Stimulated activated CD8-positive, alpha-beta memory T cell treated with anti-CD3 and anti-CD28 coated beads, Interleukin-7, amount 100 ng/mL, for 1 hour (primary cell): ENCODE data around the gene DRGX.

Experiments used
- DNase-seq, 2 donors: peaks; one replicate each; pipeline ENCODE4 v3.0.0-alpha.2; 2020; ENCODE audit warnings: low read depth in 2 of 2

The DRGX gene

DNA sequence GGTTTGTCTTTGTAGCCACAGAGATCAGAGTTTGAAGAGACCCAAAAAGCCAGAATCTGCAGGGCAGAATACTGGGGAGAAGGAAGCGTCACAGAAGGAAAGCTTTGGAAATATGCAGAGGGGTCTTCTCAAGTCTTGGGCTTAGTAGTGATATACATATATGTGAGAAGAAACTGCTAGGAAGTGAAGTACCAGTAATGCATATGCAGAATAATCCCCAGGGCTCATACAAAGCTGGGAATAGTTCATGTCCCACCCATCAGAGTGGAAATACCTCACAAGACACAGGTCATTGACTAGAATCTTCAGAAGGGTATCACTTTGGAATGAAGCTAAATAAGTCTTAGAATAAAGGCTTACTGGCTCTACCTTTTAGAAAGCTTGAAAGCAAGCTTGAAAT lies 57.3 kb downstream of the DRGX start:
- DNase-seq = no peak

DNA sequence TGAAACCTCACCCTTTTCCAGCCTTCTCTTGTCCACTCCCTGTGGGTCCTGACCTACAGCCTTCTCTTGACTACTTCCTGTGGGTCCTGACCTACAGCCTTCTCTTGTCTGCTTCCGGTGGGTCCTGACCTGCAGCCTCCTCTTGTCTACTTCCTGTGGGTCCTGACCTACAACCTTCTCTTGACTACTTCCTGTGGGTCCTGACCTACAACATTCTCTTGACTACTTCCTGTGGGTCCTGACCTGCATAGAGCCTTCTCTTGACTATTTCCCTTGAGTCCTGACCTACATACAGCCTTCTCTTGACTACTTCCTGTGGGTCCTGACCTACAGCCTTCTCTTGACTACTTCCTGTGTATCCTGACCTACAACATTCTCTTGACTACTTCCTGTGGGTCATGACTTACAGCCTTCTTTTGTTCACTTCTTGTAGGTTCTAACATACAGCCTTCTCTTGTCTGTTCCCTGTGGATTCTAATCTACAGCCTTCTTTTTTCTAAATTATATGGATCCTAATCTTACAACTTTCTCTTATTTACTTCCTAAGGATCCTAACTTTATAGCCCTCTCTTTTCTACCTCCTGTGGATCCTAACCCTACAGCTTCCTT lies 60.4 kb downstream of the DRGX start:
- DNase-seq = no peak

DNA sequence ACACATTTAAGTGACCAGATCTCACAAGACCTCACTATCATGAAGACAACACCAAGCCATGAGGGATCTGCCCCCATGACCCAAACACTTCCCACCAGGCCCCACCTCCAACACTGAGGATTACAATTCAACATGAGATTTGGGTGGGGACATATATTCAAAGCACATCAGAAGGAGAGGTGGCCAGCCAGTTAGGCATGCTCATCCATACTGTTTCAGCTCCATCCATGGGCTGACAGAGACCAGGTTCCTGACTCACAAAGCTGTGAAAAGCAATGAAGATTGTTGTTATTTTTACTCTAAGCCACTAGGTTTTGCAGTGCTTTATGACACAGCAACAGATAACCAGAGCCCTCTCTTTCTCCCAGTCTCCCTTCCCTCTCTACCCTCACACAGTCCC lies 60.9 kb downstream of the DRGX start:
- DNase-seq = no peak

DNA sequence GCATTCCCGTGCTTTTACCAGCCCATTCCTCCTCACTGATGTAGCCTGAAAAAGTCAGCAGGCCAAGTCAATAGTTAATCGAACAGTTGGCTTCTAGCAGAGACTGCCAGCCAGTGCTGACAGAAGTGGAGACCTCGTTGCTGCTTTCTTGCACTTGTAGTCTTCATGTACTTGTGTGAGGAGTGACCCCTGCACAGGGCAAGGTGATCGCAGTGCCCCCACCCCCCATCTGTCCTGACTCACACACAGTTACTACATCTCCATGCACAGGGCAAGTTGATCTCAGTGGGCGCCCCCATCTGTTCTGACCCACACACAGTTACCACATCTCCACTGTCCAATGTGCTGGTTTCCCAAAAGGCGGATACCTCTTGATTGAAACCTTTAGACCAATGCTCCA lies 62.7 kb downstream of the DRGX start:
- DNase-seq = no peak

DNA sequence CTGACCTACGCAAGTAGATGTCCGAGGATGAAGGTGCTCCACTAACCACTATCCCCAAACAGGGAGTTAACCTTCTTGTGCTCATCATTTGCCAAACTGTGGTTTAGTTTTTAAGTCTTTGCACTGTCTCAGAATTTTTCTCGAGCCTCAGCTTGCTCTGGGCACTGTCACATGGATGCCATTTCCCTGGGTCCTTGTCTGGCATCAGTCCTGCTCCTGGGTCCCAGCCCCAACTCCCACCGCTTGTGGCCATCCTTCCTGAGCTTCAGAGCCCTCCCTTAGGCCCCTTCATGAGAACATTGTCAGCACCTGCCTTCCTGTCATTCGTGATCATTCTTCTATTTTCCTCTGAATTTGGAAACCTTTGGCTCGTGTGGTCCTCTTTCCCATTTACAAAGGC lies 63.1 kb downstream of the DRGX start:
- DNase-seq = no peak

DNA sequence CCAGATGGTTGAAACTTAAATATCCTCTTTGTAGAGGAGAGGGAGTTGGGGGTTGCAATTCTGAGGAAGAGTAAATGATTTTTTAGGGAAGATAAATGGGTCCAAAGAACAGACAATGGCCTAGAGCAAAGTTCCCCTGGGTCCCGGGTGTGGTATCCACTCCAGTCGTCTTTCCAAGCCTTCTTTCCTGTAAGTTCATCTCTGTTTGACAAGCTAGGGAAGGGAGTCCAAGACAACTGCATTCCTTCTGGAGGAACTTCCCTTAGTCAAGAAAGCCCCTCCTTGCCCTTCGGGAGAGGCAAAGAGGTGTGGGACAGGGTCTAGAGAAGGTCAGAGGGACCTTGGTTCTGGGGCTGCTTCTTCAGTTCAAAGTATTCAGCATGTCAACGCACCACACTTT lies 63.6 kb downstream of the DRGX start:
- DNase-seq = no peak

DNA sequence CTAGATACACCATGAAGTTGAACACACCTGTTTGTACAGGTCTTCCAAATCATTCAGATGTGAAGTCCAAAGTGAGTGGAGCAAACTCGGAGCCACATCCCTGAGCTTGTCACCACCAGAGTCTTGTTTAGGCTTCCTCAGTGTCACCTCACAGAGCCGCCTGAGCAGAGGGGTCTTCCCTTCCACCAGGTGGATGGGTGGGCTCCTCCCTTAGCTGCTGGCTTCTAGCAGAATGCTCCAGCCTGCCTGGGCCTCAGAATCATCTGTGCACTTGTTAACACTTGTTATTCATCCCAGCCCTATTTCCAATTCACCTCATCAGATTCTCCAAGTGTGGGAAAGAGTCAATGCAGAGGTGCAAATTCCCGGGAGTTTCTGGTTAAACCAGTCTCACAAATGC lies 64.5 kb downstream of the DRGX start:
- DNase-seq = no peak

DNA sequence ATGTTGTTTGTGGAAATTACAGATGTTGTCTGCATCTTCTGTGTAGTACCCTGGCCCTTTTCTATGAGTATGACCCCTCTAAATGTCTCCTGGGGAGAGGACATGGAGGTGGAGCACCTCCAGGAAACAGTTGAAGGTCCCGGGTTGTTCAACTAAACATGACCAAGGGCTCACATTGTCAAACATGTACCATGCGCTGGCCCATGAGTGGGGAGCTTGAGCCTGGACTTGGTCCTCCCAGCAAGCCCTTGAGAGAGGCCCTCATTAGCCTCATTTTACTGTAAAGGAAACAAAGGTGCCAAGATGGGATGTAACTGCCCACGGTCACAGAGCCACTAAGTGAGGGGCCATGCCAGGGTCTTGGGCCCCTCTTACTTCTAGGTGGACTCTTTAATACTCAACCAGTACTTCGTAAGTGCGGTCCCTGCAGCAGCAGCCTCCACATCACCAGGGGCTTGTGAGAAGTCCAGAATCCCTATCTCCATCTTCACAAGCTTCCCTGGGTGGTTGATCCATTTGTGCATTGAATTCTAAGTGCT lies 65.7 kb downstream of the DRGX start:
- no peak for DNase-seq

DNA sequence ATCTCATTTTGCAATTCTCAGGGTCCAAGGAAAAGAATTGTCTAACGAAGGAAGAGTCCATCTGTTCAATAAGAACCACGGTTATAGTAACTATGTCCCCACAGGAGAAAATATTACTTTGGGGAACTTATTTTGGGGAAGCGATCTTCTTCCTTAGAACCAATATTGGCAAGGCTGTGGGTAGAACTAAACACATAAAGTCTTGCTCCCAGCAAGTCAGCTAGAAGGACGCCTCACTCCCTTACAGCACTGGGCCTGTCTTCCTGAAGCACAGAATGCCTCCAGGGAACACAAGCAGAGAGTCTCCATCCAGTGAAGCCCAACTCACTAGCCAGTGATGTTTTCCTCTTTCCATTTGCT lies 66.8 kb downstream of the DRGX start:
- no peak for DNase-seq

DNA sequence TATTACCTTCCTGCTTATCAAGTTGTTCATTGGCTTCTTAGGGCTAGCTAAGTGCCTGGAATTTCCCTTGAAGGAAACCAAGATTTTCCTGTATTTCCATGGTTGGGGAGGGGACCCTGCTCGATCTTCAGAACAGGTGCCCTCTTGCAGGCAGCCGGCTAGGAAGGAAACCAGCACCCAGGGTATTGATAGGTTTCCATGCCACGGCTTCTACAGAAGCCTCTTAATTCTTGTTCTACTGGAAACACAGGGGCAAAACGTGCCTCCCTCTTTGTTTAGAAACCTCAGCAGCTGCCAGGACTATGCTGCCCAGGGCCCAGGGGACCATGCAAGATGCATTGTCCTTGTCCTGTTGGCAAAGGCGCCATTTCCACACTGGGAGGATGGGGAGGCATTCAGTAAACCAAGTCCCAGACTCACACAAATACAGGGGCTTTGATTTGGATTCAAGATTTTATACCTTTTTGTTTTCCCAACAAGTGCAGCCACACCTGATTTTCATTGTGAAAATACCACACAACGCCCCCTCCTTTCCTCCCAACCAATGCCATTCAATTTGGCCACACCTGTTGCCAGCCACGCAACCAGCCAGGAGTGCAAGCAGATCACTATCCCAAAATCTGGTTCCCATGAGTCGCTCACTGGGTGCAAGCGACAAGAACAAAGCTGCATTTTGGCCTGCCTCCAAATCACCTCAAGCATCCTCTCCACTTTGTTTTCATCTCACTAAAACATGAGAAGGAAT lies 67.3 kb downstream of the DRGX start:
- DNase-seq = no peak

DNA sequence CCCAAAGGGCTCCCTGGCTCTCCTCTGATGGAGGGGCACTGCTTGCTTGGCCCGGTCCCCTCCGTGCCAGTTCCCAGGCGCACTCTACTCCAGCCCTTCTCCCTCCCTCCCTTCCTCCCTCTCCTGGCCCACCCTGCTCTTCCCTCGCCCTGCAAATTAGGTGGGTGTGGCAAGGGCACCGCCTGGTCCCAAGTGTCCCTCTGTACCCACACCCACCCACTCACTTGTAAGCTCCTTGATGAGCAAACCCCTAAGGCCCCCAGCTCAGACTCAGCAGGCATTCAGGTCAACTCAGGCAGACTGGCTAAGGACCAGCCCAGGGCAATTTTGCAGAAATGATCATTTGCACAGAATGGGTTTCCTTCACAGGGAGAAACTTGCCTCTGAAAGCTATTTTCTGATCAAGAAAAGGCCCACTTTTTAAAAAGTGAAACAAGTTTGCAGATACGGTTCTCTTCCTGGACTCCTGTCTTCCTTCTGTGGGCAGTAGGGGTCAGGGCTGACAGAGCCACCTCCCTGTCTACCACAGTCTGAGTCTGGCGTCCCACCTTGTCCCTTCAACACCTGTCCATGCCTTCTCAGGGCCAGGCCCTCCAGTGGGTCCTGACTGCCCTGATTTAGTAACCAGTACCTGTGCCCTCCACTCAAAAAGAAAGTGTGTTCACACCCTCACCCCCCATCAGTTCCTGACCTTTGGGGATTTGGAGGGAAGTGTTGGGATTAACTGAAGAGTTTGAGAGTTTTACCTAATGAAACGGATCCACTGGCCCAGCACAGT lies 68.7 kb downstream of the DRGX start:
- no peak for DNase-seq

DNA sequence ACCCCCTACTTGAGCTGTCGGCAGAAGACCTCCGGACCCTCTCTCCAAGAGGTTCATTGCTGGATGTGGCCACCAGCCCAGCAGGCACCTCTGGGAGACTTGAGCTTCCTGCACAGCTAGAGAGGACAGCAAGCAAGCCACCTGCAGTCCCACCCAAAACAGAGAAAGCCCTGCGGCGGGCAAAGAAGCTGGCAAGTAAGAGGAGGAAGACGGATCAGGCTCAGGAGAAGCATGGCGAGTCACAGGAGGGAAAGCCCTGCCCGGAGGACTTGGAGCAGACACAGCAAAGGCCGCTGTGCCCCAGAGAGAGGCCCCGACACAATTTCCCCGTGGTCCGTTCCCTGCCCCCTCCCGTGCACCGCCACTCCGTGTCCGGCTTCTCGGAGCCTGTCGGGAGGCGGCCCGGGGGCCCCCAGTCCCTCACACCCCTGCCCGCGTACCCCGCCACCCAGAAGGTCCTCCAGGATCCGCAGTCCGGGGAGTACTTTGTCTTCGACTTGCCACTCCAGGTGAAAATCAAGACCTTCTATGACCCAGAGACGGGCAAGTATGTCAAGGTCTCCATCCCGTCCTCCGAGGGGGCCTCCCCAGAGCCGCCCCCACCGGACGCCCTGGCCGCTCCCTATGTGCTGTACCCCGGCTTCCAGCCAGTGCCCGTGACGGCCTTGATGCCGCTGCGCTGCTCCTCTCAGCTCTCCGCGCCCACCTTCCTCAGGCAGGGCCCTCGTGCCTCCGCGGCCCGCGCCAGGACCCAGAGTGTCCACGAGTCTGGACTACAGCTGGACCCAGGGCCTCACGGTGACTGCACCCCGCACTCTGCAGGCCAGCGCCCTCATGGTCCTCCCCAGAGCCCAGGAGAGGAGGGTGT lies 69.7 kb downstream of the DRGX start:
- no peak for DNase-seq

DNA sequence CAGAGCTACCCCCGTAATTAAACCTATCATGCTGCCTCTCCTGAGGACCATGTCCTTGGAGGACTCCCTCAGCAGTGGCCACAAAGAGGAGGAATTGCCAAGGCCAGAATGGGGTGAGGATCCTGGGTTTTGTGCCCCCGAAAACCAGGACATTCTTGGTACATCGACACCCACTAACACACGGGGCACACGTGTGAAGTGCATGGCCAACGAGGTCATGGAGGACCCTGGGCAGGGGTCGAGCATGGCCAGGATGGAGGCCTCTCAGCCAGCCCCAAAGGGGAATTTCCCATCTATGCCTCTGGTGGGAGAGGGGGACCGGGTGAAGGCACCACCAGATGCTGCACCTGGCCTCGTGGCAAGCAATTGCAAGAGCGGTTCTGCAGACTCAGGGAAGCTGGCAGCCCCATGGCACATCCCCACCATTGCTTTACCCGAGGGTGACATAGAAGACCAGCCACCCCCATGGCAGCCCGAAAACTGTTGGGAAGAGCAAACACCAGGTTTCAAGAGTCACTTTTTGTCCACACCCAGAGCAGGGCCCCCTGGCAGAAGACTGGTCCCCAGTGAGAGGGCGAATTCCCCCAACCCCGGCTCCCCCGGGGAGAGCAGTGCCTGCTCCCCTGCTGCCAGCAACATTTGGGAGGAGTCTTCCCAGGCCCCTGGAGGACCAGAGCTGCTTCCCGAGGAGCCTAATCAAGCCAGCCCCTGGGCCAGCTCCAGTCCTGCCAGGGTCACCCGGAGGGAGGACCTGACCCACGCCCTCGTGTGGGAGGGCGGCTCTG lies 70.6 kb downstream of the DRGX start:
- DNase-seq = no peak

DNA sequence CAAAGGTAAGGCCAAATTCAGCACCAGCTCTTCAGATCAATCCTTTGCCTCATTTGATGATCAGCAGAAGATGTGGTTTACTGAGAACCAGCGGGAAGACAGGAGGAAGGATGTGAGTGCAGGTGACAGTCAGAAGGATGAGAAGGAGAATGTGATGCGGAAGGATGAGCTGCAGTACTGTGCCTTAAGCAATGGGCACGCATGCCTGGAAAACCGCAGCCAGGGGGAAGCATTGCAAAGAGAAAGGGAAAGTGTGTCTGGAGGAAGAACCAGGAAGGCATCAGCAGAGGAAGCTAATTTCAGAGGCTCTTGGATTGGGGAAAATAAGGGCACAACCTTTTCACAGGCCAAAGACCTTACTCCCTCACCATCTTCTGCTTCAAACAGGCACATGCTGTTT lies 71.2 kb downstream of the DRGX start:
- DNase-seq = no peak

DNA sequence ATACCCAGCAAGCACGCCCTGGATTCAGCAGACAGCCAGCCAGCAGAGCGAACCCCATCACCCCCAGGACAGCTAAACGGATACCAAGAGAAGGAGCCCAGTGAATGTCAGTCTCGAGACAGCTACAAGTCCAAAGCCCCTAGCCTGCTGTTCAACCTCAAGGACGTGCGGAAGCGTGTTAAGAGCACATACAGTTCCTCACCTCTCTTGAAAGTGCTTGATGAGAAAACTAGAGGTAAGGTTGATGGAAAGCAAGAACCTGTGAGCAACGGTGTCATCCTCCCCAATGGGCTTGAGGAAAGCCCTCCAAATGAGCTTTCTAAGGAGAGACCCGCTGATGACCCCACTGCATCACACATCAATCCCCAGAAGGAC lies 72.0 kb downstream of the DRGX start:
- no peak for DNase-seq

DNA sequence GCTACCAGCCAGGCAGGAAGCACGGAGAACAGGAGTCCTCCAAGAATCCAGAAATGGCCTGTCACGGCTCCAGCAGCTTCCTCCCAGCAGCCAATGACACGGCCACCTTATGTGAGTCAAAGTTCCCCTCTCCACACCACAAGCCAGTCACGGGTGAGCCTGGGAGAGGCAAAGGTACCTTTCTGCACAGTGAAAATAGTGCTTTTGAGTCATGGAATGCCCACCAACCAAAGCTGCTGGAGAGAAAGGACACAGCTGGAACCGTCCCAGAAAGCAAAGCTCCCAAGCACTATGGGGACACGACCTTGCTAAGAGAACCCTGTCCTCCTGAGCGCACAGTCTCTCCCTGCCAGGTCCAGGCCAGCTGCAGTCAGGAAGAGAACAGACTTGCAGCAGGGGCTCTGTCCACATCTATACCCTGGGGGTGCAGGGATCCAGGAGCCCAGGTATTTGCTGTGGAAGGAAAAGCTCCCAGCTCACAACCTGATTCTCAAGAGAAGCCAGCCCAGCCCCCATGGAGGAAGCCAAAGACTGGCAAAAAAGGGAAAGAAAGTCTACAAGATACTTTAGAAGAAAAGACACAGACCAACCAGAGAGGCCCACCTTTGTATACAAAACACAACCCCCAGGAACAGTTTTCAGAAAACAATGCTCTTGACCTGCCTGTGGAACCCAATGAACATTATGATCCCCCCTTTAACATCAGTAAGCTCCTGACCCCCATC lies 72.6 kb downstream of the DRGX start:
- no peak for DNase-seq

DNA sequence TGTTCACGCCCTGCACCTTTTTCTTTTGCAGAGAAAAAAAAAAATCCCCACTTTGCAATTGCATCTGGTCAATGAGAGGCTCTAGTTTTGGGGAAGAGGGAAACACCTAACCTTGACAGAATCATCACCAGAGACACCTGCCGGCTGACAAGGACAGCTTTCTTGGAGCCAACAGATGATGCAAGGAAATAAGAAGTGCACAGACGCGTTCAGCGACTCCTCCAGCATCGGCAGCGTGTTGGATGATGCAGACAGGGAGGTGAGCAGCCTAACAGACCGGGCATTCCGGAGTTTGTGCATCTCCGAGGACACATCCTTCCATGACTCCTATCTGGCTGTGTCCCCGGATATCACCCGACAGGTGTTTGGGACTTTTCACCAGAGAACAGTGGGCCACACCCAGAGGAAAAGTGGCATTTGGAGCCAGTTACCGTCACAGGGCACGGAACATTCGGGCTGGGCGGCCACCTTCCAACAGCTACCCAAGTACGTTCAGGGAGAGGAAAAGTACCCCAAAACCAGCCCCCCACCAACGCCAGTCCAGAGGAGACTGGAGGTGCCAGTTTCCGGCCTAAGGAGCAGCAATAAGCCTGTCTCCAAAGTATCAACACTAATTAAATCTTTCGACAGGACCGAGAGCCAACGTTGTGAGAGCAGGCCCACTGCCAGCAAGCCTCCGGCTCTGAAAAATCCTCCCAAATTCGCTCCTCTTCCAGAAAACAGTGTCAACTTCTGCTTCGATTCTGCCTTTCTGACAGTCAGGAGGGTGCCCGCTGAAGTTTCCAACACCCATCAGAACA lies 73.3 kb downstream of the DRGX start:
- no peak for DNase-seq

DNA sequence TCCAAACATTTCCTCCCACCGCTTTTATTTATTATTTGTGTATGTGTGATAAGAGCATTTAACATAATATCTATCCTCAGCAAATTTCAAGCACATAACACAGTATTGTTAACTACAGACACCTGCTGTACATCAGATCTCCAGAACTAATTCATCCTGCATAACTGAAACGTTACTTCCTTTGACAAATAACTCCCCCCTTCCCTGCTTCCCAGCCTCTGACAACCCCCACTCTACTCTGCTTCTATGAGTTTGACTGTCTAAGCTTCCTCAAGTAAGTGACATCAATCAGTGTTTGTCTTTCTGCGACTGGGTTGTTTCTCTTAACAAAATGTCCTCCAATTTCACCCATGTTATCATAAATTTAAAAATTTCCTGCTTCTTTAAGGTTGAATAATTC lies 74.9 kb downstream of the DRGX start:
- DNase-seq = no peak

DNA sequence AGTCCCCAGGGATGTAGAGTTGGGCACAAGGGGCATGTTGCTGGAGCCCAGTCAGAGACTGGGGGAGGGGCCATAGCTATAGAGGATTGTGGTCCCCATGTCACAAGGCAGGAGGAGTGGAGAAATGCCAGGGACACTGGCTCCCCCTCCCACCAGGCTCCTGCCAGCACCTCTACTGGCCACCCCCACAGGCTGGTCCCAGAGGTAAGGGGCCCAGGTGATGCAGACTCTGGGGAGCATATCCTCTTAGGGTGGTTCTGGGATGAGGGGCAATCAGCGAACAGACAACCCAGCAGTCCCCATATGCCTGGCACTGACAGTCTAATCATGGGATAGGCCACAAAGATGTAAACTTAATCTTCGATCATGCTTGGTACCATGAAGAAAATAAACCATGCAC lies 75.7 kb downstream of the DRGX start:
- no peak for DNase-seq

DNA sequence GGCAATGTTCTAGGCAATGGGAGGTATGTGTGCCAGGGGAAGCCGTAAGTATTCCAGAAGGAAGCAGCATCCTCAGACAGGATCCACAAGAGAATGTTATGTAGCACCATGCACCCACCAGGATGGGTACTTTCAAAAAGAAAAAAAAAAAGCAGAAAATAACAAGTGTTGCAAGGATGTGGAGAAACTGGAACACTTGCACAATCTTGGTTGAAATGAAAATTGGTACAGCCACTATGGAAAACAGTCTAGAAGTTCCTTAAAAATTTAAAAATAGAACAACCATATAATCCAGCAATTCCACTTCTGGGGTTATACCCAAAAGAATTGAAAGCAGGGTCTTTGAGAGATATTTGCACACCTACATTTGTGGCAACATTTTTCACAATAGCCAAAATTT lies 76.7 kb downstream of the DRGX start:
- no peak for DNase-seq
